NCI-H146 treated with DMSO at 0.1 percent for 48 hours (cell line): ENCODE results near the gene SLC12A4.

Source experiments
- DNase-seq: peaks from one replicate; lab custom pipeline; 2025; ENCODE audit not compliant: unreplicated experiment; lab: John Stamatoyannopoulos, UW

The SLC12A4 gene

DNA sequence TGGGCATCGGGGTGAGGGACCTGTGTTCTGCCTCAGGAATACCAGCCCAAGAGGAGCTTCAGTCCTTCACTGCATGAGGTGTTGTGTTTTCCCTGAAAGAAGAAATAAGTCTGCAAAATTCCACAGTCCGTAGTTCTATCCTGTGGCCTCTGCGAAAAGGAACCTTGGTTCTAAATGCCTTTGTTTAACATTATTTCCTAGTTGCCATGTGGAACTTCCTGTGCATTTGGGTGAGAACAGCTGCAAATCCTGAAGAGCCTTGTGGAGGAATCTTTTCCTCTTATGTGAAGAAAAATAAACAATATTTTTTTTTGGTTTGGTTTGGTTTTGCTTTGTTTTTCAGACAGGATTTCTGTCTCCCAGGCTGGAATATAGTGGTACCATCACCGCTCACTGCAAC lies 65.6 kb downstream of the SLC12A4 start:
- no peak for DNase-seq

GRCh38 chr16:67901734-67902133 lies 66.7 kb downstream of the SLC12A4 start:
- DNase-seq = no peak

DNA sequence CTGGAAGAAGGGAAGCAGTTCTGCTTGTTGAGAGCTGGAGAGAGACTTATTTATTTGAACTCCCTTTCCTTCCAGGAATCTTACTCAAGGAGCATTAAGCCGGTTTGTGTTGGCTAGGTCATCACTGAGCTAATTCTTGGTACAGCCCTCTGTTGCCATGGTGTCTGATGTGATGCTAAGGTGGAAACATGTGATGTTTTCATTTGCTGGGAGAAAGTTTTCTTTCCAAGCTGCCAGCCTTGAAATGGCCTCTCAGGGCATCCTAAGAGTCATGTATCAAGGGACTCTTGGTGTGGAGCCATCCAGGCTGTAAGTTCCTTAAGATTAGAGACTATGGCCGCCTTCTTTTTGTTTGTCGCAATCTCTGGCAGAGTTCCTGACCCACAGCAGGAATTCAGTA lies 71.2 kb downstream of the SLC12A4 start:
- DNase-seq = no peak

- DNase-seq = no peak
Observed at GRCh38 chr16:67893743-67894399, 74.6 kb downstream of the SLC12A4 start.
